Activated CD4-positive, alpha-beta T cell treated with anti-CD3 and anti-CD28 coated beads for 48 hours (primary cell): ENCODE data around the gene LHX8.
"Not testable (repeated sequence)": the region's sequence is repeated elsewhere in the genome, so short reads cannot be mapped to it uniquely, and the experiment has no call there.

ENCODE experiments used
- DNase-seq: peaks from one replicate; pipeline ENCODE4 v3.0.0-alpha.2; 2020

Gene LHX8

DNA sequence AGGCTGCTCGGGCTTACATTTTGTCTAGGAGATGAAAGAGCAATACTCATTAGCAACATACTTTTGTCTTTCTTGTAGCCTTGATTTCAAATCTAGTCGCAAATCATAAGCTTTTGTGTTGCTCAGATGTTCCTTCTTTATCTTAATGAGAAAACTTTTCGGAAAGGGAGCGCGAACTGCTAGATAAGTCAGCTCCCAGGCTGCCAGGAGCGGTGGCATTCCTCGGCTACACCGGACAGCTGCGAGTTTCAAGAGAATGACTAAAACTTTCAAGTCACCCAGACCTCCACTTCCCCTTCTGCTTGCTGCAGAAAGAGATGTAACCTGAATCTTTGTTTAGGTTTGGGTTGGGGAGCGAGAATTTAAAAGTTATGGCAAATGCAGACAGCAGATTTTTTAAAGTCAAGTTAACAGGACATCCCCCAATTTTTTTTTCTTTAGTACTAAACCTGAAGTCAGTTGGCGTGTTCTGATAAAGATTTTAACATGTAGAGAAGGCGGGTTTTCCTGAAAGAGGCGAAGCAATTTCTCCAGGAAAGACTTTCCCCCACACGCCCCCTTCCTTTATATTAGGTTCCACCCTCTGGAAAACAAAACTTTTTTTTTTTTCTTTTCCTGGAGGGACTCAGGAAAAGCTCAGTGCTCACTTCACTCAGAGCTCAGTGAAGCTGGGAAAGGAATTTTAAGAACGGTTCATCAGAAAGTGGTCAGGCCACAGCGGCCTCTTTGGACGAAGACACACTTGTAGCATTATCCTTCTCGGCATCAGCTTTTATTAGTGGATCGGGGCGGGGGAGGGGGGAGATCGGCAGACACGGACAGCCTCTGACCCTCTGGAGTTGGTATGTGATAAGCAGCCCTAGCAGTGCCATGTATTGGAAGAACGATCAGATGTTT lies at the start of gene LHX8:
Gene LHX8, plus strand, starts transcription at position 639 of the 897 bp plus-strand sequence. CDS start 2,227 bp downstream, outside the sequence.
- no peak for DNase-seq

DNA sequence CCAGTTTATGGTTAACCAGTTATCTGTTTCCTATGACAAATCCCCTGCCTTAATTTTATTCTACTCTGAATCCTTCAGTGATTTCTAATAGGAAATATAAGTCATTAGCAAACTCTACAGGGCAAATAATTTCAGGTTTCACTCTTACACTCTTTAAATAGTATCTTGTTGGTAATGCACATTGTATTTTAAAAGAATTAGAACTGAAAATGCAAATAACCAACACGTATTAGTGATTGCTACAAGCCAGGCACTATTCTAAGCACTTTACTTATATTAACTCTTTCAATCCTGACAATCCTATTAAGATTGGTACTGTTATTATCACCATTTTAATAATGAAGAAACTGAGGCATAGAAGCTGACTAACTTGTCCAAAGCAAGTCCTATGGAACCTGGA lies 48.3 kb upstream of the LHX8 start:
- no peak for DNase-seq

DNA sequence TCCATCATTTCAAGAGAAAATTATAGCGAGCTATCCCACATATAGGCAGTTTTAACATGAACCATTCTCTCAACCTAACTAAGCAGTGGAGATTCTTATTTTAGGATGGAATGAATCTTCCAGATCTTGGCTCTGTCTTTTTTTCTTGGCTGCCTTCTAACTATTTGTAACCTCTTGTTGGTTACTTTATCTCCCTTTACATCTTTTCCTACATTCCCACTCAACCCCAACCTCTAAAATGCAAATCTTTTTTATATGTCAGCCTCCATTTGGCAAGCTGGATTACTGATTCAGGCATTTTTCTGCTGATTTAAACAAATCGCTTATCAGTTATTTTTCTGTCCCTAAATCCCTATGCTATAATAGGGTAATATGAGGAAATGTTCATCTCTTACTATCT lies 46.9 kb upstream of the LHX8 start:
- DNase-seq = no peak

DNA sequence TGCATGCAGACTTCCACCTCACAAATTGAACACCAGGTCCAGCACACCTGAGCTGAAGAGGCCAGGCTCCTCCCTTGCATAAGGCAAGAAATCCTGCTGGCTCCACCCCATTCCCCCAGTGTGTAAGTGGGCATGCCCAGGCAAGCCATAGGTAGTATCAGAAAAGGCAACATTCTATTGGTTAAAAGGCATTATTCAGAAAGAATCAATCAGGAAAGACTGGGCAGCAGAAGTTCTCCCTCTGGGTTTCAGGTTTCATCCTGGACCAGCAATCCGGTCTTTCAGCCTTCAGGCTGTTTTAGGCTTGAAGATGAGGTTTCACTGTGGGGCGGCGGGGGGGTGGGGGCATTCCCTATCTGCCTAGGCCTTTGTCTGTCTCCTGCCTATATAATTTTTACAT lies 42.0 kb upstream of the LHX8 start:
- no peak for DNase-seq

DNA sequence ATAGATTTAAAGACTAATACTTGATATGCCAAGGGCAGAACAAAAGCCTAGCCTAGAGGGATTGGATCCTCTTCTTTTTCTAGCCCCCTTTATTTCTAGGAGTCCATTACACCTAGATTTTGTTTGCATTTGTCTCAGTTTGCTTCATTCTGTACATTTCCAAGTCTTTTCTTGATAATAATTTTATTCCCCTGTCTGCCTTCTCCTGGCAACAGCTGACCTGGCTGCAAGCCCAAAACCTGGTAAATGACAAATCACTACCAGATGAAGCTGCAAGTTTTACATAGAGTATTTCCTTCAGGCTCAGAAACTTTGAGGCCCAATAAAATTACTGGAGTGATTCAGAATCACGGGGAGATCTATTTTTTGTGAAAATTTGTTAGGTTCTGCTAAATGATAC lies 36.5 kb upstream of the LHX8 start:
- no peak for DNase-seq

DNA sequence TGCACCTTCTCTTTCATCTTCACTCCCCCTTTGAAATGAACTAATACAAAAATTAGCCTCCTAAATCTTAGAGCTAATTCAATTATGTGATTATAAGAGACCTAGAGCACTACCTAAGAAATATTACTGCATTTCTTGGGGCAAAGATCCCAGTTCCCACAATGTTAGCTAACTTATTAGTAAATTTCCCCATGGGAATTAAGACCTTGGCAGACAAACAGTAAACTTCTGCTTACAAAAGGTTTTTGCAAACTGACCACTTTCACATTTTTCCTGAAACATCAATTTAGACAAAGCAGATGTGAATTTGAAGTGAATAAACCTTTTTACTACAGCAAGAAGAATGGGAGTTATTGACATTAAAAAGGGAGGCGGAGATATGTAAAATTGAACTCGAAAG lies 34.6 kb upstream of the LHX8 start:
- no peak for DNase-seq

DNA sequence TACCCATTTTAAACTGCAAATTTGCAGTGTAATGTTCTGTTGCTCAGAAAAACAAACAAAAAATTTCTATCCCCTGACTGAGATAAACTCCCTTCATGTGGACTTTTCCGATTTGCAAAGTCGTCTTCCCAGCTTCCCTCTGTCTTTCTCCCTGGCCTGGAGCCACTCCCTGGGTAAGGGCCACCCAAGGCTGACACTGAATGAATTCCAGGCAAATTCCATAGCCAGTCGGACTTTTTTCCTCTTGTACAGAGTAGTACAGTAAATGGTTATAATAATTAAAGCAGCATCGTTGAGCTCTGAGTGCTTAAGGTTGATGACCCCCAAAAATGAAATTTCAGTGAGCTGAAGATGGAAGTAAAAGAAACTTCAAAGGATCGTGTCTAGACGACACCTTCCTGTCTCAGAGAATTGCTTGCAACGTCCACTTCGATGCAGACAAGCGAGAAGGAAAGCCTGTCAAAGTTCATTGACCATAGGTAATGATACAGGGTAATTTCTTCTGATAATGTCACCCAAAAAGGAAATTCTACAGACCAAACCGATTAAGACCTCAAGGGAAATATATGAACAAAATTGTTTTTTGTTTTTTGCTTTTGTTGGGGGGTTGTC lies 33.6 kb upstream of the LHX8 start:
- no peak for DNase-seq

DNA sequence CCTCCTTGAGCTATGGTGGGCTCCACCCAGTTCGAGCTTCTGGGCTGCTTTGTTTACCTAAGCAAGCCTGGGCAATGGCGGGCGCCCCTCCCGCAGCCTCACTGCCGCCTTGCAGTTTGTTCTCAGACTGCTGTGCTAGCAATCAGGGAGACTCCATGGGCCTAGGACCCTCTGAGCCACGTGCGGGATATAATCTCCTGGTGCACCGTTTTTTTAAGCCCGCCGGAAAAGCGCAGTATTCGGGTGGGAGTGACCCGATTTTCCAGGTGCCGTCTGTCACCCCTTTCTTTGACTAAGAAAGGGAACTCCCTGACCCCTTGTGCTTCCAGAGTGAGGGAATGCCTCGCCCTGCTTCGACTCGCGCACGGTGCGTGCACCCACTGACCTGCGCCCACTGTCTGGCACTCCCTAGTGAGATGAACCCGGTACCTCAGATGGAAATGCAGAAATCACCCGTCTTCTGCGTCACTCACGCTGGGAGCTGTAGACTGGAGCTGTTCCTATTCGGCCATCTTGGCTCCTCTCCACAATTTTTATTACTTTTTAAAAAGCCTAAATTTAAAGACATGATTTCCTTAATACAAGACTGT lies 21.7 kb upstream of the LHX8 start:
- not testable (repeated sequence) for DNase-seq

DNA sequence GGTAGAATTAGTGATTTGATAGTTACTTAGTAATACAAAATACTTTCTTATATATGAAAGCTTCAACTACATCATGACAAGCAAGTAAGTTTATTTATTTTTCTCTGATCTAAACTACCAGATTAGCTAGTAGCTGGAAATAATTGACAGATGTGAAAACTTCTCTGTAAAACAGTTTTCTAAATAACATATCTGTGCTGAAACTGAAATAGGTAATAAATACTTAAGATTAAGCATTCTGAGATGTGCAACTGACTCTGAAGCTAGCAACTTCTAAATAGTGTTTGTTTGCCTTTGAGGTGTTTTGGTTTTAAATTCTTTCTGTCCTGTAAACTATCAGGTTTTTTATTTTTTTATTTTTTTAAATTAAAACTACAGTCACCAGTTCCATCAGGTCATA lies 18.5 kb upstream of the LHX8 start:
- DNase-seq = no peak

DNA sequence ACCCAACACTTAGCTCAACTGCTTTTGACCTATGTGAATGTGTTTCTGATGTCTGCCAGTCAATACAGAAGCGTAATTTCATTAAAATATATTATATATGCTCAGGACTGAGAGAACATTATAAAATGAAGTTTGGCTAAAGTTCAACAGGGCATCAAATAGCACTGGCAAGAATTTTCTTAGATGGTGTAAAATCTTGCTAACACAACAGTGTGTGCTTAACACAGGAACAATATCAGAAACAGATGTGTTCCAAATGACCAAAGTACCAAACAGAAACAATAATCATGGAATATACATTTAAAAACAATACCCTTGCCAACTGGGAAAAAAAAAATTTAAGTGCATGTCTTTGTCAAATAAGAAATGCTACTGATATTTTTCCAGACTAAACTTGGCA lies 10.4 kb upstream of the LHX8 start:
- DNase-seq = no peak

DNA sequence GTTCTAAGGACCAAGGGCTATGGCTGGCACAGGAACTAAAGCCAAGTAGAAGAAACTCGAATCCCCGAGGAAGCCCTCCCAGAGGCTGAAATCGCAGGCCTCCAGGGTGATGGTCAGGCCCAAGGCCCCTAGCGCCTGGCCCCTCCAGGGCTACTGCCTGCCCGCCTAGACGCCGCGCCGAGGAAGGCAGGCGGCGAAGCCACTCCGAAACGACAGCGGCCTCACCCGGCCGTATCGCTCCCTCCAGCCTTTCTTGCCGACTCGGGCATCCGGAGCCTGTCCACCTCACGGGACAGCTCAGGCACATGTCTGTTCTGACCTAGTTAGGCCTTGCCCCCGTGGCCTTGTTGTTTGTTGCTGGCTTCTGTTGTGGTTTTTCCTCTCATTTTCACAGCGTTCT lies 9.7 kb upstream of the LHX8 start:
- no peak for DNase-seq

DNA sequence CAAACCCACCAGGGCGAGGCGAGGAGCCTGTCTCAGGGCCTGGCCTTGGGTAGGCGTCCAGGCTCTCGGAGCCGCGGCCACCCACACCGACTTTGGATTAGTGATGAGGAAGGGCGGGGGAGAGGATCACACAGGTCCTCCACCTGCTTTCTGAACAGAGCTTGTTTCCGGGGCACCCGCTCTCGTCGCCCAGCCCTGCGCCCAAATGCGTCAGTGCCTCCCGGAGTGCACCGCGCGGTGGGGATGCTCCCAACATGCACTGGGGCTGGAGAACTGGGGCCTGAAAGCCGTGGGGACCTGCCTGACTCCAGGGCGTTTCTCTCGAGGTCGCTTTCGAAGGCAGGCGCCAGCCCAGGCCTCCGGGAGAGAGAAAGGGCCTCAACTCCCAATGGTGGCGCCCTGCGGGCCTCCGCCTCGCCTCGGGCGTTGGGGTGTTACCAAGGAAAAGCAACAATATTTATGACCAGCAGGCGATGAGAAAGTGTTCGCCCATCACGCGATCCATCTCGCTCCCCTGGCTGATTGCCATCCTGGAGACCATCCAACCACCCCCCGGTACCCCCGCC lies 8.9 kb upstream of the LHX8 start:
- no peak for DNase-seq

DNA sequence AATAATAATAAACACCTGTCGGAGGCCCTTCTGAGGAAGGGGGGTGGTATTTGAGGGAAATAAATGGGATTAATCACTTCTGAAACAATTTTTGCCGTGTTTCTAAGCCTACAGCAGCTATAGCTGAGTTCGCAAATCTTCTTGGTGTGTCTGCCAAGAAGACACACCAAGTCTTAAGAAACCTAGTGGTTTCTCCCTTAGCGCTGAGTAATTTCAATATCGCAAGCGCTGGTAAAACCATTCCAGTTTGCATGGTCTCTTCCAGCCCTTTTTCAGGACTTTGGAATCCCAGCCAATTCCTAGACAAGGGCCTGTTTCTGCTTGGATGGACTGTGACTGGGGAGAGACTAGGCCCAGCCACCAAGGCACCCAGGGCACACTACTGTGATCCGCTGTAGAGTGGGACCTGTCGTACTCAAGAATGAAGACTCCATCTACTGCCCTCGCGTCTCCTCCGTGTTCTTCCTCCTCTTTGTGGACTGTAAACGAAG lies 7.5 kb upstream of the LHX8 start:
- no peak for DNase-seq

DNA sequence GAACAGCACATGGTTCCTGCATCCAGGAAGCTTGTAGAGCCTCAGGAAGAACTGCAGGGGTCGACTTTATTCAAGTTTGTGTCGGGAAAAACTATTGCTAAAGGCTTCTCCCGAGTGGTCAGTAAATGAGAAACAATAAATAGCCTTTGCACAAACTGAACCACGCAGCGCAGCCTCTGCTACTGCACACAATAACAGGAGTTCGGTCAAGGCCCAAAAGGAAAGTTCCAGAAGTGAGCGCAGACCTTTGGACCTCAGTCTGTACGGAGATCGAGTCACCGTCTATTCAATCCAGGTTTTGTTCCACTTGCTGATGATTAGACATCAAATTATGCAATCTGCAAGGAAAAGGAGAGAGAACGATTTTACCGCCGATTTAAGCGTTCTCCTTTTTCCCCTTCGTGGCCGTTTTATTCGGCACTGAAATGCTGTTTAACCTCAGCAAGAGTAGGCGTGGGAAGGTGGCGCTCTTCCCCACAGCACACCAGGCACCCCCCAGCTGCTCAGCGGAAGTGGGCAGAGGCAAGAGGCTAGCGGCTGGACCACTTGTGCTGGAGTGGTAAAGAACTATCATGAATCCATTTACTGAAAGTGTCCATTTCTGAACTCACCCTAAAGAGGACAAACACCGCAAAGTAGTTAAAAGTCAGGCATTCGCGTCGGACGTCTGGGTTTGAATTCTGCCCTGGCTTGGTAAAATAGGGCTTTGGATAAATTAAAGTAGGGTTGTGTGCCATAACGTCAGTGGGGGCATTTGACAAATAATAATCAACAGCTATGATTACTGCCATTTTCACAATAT lies 6.1 kb upstream of the LHX8 start:
- no peak for DNase-seq

DNA sequence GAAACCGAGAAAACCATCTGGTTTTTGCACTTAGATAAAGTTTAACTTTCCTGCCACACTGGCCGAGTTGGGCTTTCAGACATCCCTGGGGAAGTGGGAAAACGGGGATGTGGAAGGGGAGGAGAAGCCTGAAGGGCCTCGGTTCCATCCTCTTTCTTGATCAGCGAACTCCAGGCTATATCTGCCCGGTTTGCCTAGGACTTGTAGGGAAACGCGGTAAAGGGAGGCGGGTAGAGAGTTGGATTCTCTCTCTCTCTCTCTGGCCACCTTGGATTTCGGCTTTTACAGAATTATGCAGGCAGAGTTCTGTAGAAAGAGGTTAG lies 4.6 kb upstream of the LHX8 start:
- no peak for DNase-seq

DNA sequence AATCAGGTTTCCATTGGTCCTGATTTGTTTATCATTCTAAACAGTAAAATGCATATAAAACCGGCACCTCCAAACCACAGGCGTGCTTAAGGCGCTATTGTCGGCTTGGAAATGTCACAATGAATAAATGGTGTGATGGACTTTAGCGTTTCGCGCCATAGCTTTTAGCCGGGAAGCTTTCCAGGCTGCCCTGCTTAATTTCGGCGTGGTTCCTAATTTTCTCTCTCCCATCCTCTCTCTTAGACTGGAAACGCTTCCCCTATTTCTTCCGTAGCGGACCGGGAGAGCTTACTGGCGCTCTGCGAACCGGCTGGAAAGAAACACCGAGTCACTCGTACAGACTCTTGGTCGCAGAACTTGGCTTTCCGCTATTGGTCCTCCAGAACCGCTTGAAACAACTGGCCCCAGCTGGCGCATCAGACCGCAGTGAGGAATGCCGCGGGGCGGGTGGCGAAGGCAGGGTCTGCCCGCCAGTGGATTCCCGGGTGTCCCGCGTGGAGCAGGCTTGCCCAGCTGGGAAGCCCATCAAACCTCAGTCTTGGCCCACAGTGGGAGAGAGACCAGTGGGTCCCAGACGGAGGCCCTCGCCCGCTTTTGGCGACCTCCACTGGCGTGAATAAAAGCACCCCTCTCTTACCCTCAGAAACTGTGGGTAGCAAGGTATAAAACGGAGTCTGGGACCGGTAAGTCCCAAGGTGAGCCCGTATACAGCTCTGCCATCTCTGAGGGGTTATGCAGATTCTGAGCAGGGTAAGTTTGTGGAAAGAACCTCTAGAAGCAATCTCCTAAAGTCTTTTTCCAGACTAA lies 4.0 kb upstream of the LHX8 start:
- no peak for DNase-seq

DNA sequence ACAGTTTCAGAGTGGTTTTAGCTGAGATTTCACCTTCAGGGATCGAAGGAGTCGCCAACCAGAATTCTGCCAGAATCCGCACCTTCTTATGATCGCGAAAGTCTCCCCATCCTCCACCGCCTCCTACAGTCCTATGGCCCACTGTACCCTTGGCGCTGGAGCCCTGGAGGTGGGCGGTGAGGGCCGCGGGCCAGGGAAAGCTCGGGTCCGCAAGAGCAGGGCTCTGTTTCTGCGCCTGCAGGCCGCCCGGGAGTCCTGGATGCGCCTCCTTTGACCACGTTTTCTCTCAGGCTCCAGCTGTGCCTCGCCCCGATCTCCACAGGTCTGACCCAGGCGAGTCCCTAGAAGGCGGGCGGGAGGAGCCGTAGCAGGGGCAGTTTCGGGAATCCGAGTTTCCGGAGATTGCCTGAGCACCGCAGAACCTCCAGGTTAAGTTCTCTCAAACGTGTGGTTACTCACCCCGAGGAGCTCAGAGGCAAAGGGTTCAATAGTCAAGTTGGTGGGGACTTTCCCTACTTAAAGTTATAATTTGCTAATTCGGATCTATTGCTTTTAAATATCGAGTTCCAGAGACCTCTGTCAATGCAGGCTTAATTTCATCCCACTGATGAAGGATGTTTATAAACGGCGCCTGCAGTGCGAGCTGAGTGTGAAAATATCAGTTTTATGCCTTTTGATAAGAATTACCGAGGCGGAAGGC lies 3.2 kb upstream of the LHX8 start:
- no peak for DNase-seq

DNA sequence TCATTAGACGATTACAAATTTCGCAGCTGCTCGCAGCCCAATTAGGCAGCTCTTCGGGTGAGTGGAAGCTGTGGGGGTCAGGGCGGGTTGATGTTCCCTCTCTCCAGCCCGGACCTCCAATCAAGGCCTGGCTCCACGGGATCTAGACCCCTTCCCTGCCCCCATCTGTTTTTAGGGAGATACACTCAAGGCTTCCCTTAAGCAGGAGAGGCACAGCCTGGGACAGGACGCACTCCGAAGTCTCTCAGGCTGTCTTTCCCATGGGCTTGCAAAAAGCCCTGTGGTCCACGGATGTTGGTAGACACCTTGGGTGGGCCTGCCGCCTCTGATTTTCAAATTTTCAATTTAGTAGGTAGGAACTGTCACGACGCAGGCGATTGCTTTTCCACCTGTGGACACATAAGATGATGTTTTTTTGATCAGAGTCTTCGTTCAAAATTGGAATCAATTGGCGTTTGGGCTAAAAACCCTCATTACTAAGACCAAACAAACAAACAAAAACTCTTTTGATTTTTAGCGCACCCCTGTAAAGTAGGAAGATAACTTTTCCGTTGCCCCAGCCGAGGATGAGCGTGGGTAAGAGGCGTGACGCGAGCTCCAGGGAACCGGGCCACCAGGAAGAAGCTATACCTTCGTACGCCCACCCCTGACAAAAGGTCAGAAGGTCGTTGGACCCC lies 2.5 kb upstream of the LHX8 start:
- DNase-seq = no peak

DNA sequence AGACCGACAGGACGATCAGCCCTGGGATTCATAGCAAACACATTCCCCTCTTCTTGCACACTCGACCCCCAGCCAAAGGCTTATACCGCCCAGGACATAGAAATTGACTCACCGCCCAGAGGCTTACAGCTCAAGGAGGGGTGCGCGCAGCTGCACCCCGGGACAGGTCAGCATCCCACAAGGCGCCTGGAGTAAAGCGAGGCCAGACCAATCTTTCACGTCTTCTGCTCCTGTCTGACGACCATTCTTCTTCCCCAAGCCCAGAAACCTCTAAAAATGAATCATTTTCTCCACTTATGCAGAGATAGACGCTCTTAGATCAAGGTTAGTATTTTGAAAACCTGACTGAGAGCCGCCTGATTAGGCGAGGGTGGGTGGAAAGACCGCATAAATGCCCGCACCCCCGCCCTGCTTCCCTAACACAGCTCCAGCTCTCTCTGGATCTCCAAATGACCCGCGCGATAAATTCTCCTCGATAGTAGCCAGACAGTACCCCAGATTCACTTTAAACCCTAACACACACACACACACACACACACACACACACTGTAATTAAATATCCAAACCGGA lies 1.9 kb upstream of the LHX8 start:
- no peak for DNase-seq

DNA sequence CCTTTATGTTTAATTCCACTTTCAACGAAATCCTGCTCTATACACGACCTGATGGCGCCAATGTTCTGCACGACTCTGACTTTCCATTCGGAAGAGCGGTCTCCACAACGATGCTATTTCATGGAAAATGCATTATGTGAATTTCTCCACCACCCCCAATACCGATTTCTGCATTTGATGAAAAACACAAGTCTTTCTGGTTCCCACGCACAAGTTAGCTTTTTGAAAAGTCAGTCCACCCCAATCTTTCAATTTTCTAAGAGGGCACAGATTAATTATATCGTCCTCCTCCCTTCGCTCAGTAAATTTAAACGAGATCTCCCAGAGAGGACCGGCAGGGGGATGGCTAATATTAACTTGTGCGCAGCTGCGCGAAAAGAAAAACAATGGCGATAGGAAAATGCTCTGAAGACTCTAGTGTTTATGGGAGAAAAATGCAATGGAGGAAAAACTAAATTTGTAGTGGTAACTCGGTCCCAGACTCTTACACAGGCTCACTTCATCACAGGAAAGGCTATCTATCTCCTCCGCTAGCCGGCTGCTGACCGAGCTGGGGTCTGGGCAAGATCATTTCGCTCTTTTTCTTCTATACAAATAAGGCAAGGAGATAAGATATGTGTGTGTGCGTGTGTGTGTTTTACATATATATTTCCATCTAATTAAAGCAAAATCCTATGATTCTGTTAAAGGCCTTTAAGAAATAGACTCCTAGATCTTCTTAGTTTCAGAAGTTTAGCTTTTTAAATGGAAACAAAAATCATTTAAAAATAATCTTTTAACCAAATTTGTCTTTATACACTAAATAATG lies 1.2 kb upstream of the LHX8 start:
- DNase-seq = no peak
